ENCODE results near the gene PHF13.
A peak's percentile ranks its signal among the peaks of the same experiment; 100 is the strongest.

The PHF13 gene

GRCh38 chr1:6613361-6614018 lies at the start of gene PHF13:
Gene PHF13 (plus strand): TSS chr1:6613731. CDS start chr1:6614067, 336 bp downstream.
- DNase-seq, result peak; percentile 98

- DNase-seq, result no peak
Observed at GRCh38 chr1:6569033-6569432, 44.5 kb upstream of the PHF13 start.

- DNase-seq, result no peak
Observed at GRCh38 chr1:6570100-6570499, 43.4 kb upstream of the PHF13 start.

- no peak for DNase-seq
Observed at GRCh38 chr1:6570987-6571386, 42.5 kb upstream of the PHF13 start.

GRCh38 chr1:6572653-6573383 lies 40.7 kb upstream of the PHF13 start:
- no peak for DNase-seq

- no peak for DNase-seq
Observed at GRCh38 chr1:6574025-6574620, 39.4 kb upstream of the PHF13 start.

GRCh38 chr1:6574818-6575217 lies 38.7 kb upstream of the PHF13 start:
- DNase-seq, result no peak

GRCh38 chr1:6577831-6578525 lies 35.6 kb upstream of the PHF13 start:
- no peak for DNase-seq

- DNase-seq, result no peak
Observed at GRCh38 chr1:6578624-6579373, 34.7 kb upstream of the PHF13 start.

GRCh38 chr1:6579374-6580118 lies 34.0 kb upstream of the PHF13 start, which contains the start of gene ZBTB48:
Gene ZBTB48 (plus strand): TSS chr1:6579994. CDS start chr1:6580610, 616 bp downstream.
- DNase-seq, result peak; percentile 95

GRCh38 chr1:6580119-6580592 lies 33.4 kb upstream of the PHF13 start:
- no peak for DNase-seq

- no peak for DNase-seq
Observed at GRCh38 chr1:6580593-6581409, 32.7 kb upstream of the PHF13 start.

GRCh38 chr1:6581561-6582305 lies 31.8 kb upstream of the PHF13 start:
- DNase-seq, result no peak

- DNase-seq, result no peak
Observed at GRCh38 chr1:6582370-6582769, 31.2 kb upstream of the PHF13 start.

GRCh38 chr1:6584126-6585080 lies 29.1 kb upstream of the PHF13 start:
- DNase-seq, result no peak

- no peak for DNase-seq
Observed at GRCh38 chr1:6585081-6585722, 28.3 kb upstream of the PHF13 start.

- no peak for DNase-seq
Observed at GRCh38 chr1:6585841-6586240, 27.7 kb upstream of the PHF13 start.

- DNase-seq, result no peak
Observed at GRCh38 chr1:6586404-6586816, 27.1 kb upstream of the PHF13 start.

Data from activated T-cell treated with anti-CD3 and anti-CD28 coated beads for 4 hours (primary cell).